ENCODE results near the gene PI4K2B. TPM values are rescaled to one million over a fixed set of nuclear protein-coding genes. Genes with fewer than 3 reads are reported as not detected.

The PI4K2B gene
- total and polyA plus RNA-seq, 2 of the 13 experiments (the other 11 are each of a cell fraction or from before 2014, with no cell fraction given): 6.9 to 25.8 TPM

- TF ChIP-seq ZNF460 (CRISPR knock-in tag; IDR thresholded peaks at IDR 0.05; ENCODE audit: borderline replicate concordance): no peak
- TF ChIP-seq ZNF619 (CRISPR knock-in tag; IDR thresholded peaks at IDR 0.05): no peak
- no peak for TF ChIP-seq ZNF691 (CRISPR knock-in tag; IDR thresholded peaks at IDR 0.05; ENCODE audit: borderline replicate concordance, low read depth)
- no peak for TF ChIP-seq ZNF891 (CRISPR knock-in tag; IDR thresholded peaks at IDR 0.05)
- TF ChIP-seq ZNF550 (CRISPR knock-in tag; IDR thresholded peaks at IDR 0.05; ENCODE audit: borderline replicate concordance): no peak
- TF ChIP-seq NFE2 (CRISPR knock-in tag; IDR thresholded peaks at IDR 0.05): no peak
- H3K4me1 ChIP-seq (ENCODE audit: insufficient read depth, low read length): peaks cover 43% of the 10 kb centered on the region
- H3K4me3 ChIP-seq (replicated peaks in 1 of 3; ENCODE audit: insufficient read depth in 1 of 3, low read depth in 2 of 3, low read length in 3 of 3): peak overlapping the region in 1 of 3 experiments; percentile 32; a peak in 1 of 6 replicates
- in situ Hi-C loops (cut with HindIII; ENCODE audit: extremely low pct_ligation_motif_present, low pct_unique_long_range_greater_than_20kb): no loop called here
- H2AFZ ChIP-seq (ENCODE audit: low read length): no peak overlapping the region
- POLR2A ChIA-PET: no interaction called here
- FAIRE-seq: no peak
- no peak for ATAC-seq
- CTCF ChIA-PET (ENCODE audit: low intra/inter-chr PET ratio, low total read pairs): no interaction called here
- no peaks in the 10 kb centered on the region for H3K9me3 ChIP-seq (ENCODE audit: low read length)
- H3K27me3 ChIP-seq (ENCODE audit: control insufficient read depth in 1 of 2, insufficient read depth in 2 of 2, low read length in 2 of 2): peaks cover 1 to 5% of the 10 kb centered on the region in 2 experiments; a peak in 2 of 5 replicates
- no peak overlapping the region for H3K9ac ChIP-seq (ENCODE audit: insufficient read depth, low read depth, low read length)
- no peaks in the 10 kb centered on the region for H3K36me3 ChIP-seq (replicated peaks in 1 of 2; ENCODE audit: control insufficient read depth in 1 of 2, insufficient read depth in 2 of 2, low read length in 2 of 2)
- H3K27ac ChIP-seq (ENCODE audit: extremely low read length, insufficient read depth, low read length): no peak overlapping the region
- intact Hi-C loops (cut with micrococcal nuclease; ENCODE audit: unreplicated experiment): no loop called here
- BruUV-seq (replicated peaks): no TSS peak
- peak overlapping the region; percentile 69; the same call in 1 of the 2 replicates for H3K4me2 ChIP-seq (ENCODE audit: low read depth, low read length)
- H3K79me2 ChIP-seq (ENCODE audit: insufficient read depth, low read length): peaks cover 5% of the 10 kb centered on the region
- DNase-seq (ENCODE audit: low spot score): no peak
- H4K20me1 ChIP-seq (ENCODE audit: insufficient read depth, low read length): no peaks in the 10 kb centered on the region
- 44% methylated on average over 2 of the region's 2 CpGs for WGBS (ENCODE audit: low lambda C conversion rate)
Measured at GRCh38 chr4:25308306-25308705, 74.5 kb downstream of the PI4K2B start.

- in situ Hi-C loops (cut with HindIII; ENCODE audit: extremely low pct_ligation_motif_present, low pct_unique_long_range_greater_than_20kb): no loop called here
- DNase-seq (ENCODE audit: low spot score) (peak; percentile 21), FAIRE-seq (no peak), ATAC-seq (peak; percentile 7; the same call in 1 of the 3 replicates)
- H3K36me3 ChIP-seq (replicated peaks in 1 of 2; ENCODE audit: control insufficient read depth in 1 of 2, insufficient read depth in 2 of 2, low read length in 2 of 2): no peaks in the 10 kb centered on the region
- peaks cover 46% of the 10 kb centered on the region for H3K4me1 ChIP-seq (ENCODE audit: insufficient read depth, low read length)
- H3K9ac ChIP-seq (ENCODE audit: insufficient read depth, low read depth, low read length): no peak overlapping the region
- H3K79me2 ChIP-seq (ENCODE audit: insufficient read depth, low read length): peaks cover 9% of the 10 kb centered on the region
- 47% methylated on average over 4 of the region's 7 CpGs for WGBS (ENCODE audit: low lambda C conversion rate)
- no peak overlapping the region for H3K27ac ChIP-seq (ENCODE audit: extremely low read length, insufficient read depth, low read length)
- peaks cover 1 to 5% of the 10 kb centered on the region in 2 experiments; a peak in 2 of 5 replicates for H3K27me3 ChIP-seq (ENCODE audit: control insufficient read depth in 1 of 2, insufficient read depth in 2 of 2, low read length in 2 of 2)
- BruUV-seq (replicated peaks): no TSS peak
- H3K4me2 ChIP-seq (ENCODE audit: low read depth, low read length): peak overlapping the region; percentile 69; the same call in 1 of the 2 replicates
- intact Hi-C loops (cut with micrococcal nuclease; ENCODE audit: unreplicated experiment): no loop called here
- ChIA-PET CTCF (ENCODE audit: low intra/inter-chr PET ratio, low total read pairs) (no interaction called here), POLR2A (no interaction called here)
- no peaks in the 10 kb centered on the region for H3K9me3 ChIP-seq (ENCODE audit: low read length)
- H3K4me3 ChIP-seq (replicated peaks in 1 of 3; ENCODE audit: insufficient read depth in 1 of 3, low read depth in 2 of 3, low read length in 3 of 3): no peak overlapping the region
- H2AFZ ChIP-seq (ENCODE audit: low read length): no peak overlapping the region
- no peaks in the 10 kb centered on the region for H4K20me1 ChIP-seq (ENCODE audit: insufficient read depth, low read length)
- TF ChIP-seq TEAD3 (CRISPR knock-in tag; optimal IDR thresholded peaks at IDR 0.05; ENCODE audit: borderline replicate concordance) (peak; percentile 66), HNRNPL (IDR thresholded peaks at IDR 0.05; ENCODE audit: low read depth, low read length) (no peak), ZBTB40 (IDR thresholded peaks at IDR 0.05) (no peak), ZBTB40 (CRISPR knock-in tag; IDR thresholded peaks at IDR 0.05) (no peak)
Measured at GRCh38 chr4:25308761-25309160, 74.9 kb downstream of the PI4K2B start.

Measured in HepG2 (cell line).